GF-D8 (cell line): ENCODE results near the gene TMPRSS9.
"Not testable (repeated sequence)": the region's sequence is repeated elsewhere in the genome, so short reads cannot be mapped to it uniquely, and the experiment has no call there.

Experiments used
- DNase-seq: peaks from one replicate; lab custom pipeline; 2025; lab: John Stamatoyannopoulos, UW

Gene TMPRSS9

GRCh38 chr19:2362046-2362969, 2.2 kb downstream of the TMPRSS9 start:
- no peak for DNase-seq

- DNase-seq: no peak
These were observed 2.9 kb downstream of the TMPRSS9 start for GRCh38 chr19:2362970-2363300.

GRCh38 chr19:2363419-2363818, 3.4 kb downstream of the TMPRSS9 start:
- no peak for DNase-seq

GRCh38 chr19:2365201-2365970, 5.3 kb downstream of the TMPRSS9 start:
- no peak for DNase-seq

- DNase-seq: no peak
These were observed 11.6 kb downstream of the TMPRSS9 start for GRCh38 chr19:2371656-2372055.

GRCh38 chr19:2372076-2372612, 12.1 kb downstream of the TMPRSS9 start:
- DNase-seq: no peak

- DNase-seq: no peak
These were observed 14.7 kb downstream of the TMPRSS9 start for GRCh38 chr19:2374808-2375207.

- no peak for DNase-seq
These were observed 15.5 kb downstream of the TMPRSS9 start for GRCh38 chr19:2375353-2376121.

GRCh38 chr19:2376784-2377519, 16.9 kb downstream of the TMPRSS9 start:
- DNase-seq: no peak

GRCh38 chr19:2380567-2380966, 20.5 kb downstream of the TMPRSS9 start:
- DNase-seq: no peak

- DNase-seq: no peak
These were observed 21.2 kb downstream of the TMPRSS9 start for GRCh38 chr19:2381148-2381820.

- no peak for DNase-seq
These were observed 22.6 kb downstream of the TMPRSS9 start for GRCh38 chr19:2382530-2383222.

GRCh38 chr19:2385053-2385721, 25.1 kb downstream of the TMPRSS9 start:
- DNase-seq: peak; percentile 17

- DNase-seq: no peak
These were observed 27.6 kb downstream of the TMPRSS9 start for GRCh38 chr19:2387367-2388288.

GRCh38 chr19:2389594-2389993, 29.5 kb downstream of the TMPRSS9 start:
- DNase-seq: no peak

- peak; percentile 60 for DNase-seq
These were observed 31.2 kb downstream of the TMPRSS9 start for GRCh38 chr19:2391118-2391725.

- no peak for DNase-seq
These were observed 32.3 kb downstream of the TMPRSS9 start for GRCh38 chr19:2392366-2392765.

- DNase-seq: not testable (repeated sequence)
These were observed 32.8 kb downstream of the TMPRSS9 start for GRCh38 chr19:2392899-2393298.
